HepG2 (cell line): ENCODE results near the gene VMO1. TPM values are rescaled to one million over a fixed set of nuclear protein-coding genes. Genes with fewer than 3 reads are reported as not detected.

Experiments used
- ATF3 ChIP-seq: sonication (generic); formaldehyde crosslinking; IDR thresholded peaks from 2 replicates; pipeline ENCODE4 v1.4.0; 2020; ENCODE audit warnings: missing genetic modification reagents
- DMTF1 ChIP-seq: sonication (generic); formaldehyde crosslinking; IDR thresholded peaks from 2 replicates; pipeline ENCODE4 v1.4.0; 2020; ENCODE audit warnings: mild to moderate bottlenecking, missing genetic modification reagents
- FOXA1 ChIP-seq, 2 experiments: fragments of 450-650 bp in 1 of 2; sonication (generic) in 1 of 2; formaldehyde crosslinking in 1 of 2; IDR thresholded peaks; 2 replicates each; pipeline versions ENCODE4 v1.4.0 to v1.6.1; 2016 to 2020; ENCODE audit warnings: missing genetic modification reagents in 1 of 2
- FOXK1 ChIP-seq: sonication (generic); formaldehyde crosslinking; IDR thresholded peaks from 2 replicates; pipeline ENCODE4 v1.4.0; 2020; ENCODE audit warnings: low read depth, missing genetic modification reagents, borderline replicate concordance
- FOXK2 ChIP-seq: fragments of 450-650 bp; IDR thresholded peaks from 2 replicates; pipeline ENCODE4 v1.6.1; 2016
- IKZF1 ChIP-seq: fragments of 450-650 bp; IDR thresholded peaks from 2 replicates; pipeline ENCODE4 v1.7.1; 2016
- KMT2A ChIP-seq: sonication (generic); formaldehyde crosslinking; IDR thresholded peaks from 2 replicates; pipeline ENCODE4 v1.4.0; 2020; ENCODE audit warnings: missing genetic modification reagents
- MIER2 ChIP-seq: IDR thresholded peaks from 2 replicates; pipeline ENCODE4 v1.6.1; 2016; ENCODE audit warnings: missing biosample characterization, missing genetic modification reagents
- NR2F1 ChIP-seq, 2 experiments: fragments of 450-650 bp in 1 of 2; formaldehyde crosslinking in 1 of 2; IDR thresholded peaks; 2 replicates each; pipeline versions ENCODE4 v1.5.0 to v1.6.1; 2016 to 2020; ENCODE audit warnings: mild to moderate bottlenecking in 1 of 2, missing compliant biosample characterization in 1 of 2, missing genetic modification reagents in 1 of 2, moderate library complexity in 1 of 2
- PAF1 ChIP-seq: IDR thresholded peaks from 2 replicates; pipeline ENCODE4 v1.6.1; 2016; ENCODE audit warnings: missing genetic modification reagents, missing compliant biosample characterization
- PHF5A ChIP-seq: IDR thresholded peaks from one replicate; pipeline ENCODE4 v1.6.1; 2018; ENCODE audit warnings: low read depth, missing genetic modification reagents; ENCODE audit not compliant: unreplicated experiment
- PPARG ChIP-seq: conservative IDR thresholded peaks from 2 replicates; pipeline ENCODE4 v1.6.1; 2016; ENCODE audit warnings: missing biosample characterization, missing genetic modification reagents
- RARA ChIP-seq: IDR thresholded peaks from 2 replicates; pipeline ENCODE4 v1.6.1; 2016; ENCODE audit warnings: missing genetic modification reagents, missing compliant biosample characterization
- SOX6 ChIP-seq, 2 experiments: fragments of 450-650 bp in 1 of 2; sonication (generic) in 1 of 2; formaldehyde crosslinking in 1 of 2; IDR thresholded peaks; 2 replicates each; pipeline versions ENCODE4 v1.4.0 to v1.6.1; 2017 to 2020; ENCODE audit warnings: antibody characterized with exemption in 1 of 2, mild to moderate bottlenecking in 1 of 2, missing genetic modification reagents in 1 of 2
- TBX2 ChIP-seq: sonication (generic); formaldehyde crosslinking; IDR thresholded peaks from 2 replicates; pipeline ENCODE4 v1.5.0; 2020; ENCODE audit warnings: missing genetic modification reagents, mild to moderate bottlenecking, borderline replicate concordance
- THRA ChIP-seq: sonication (generic); formaldehyde crosslinking; IDR thresholded peaks from 2 replicates; pipeline ENCODE4 v1.4.0; 2020; ENCODE audit warnings: missing genetic modification reagents, borderline replicate concordance
- ZBTB33 ChIP-seq: sonication (generic); formaldehyde crosslinking; IDR thresholded peaks from 2 replicates; pipeline ENCODE4 v1.4.0; 2020; ENCODE audit warnings: missing genetic modification reagents
- ZNF225 ChIP-seq: sonication (generic); formaldehyde crosslinking; IDR thresholded peaks from 2 replicates; pipeline ENCODE4 v1.4.0; 2020; ENCODE audit warnings: mild to moderate bottlenecking, missing genetic modification reagents
- ZNF235 ChIP-seq: sonication (generic); formaldehyde crosslinking; IDR thresholded peaks from 2 replicates; pipeline ENCODE4 v1.8.1; 2023; ENCODE audit warnings: mild to moderate bottlenecking, missing genetic modification reagents, borderline replicate concordance
- ZNF326 ChIP-seq: sonication (generic); formaldehyde crosslinking; IDR thresholded peaks from 2 replicates; pipeline ENCODE4 v1.4.0; 2020; ENCODE audit warnings: missing genetic modification reagents, borderline replicate concordance
- ZNF430 ChIP-seq: sonication (generic); formaldehyde crosslinking; IDR thresholded peaks from 2 replicates; pipeline ENCODE4 v1.9.0; 2021; ENCODE audit warnings: mild to moderate bottlenecking, missing genetic modification reagents
- polyA plus RNA-seq, 8 experiments: library from polyadenylated mRNA; depleted of rRNA in 3 of 8; stranded (reverse) in 7 of 8; unstranded in 1 of 8; fragments of >200 nt; fragmentation: Illumina TruSeq in 4 of 8; extraction: Trizol in 4 of 8; gene quantifications; 2 replicates each; pipeline versions ENCODE4 v1.2.1 to v1.2.3, GENCODE V29; 2011 to 2016; ENCODE audit warnings: low read depth in 4 of 8, missing spikeins in 1 of 8, mixed read lengths in 1 of 8; ENCODE audit not compliant: insufficient read depth in 1 of 8
- total RNA-seq, 5 experiments: library from RNA; depleted of rRNA; stranded (reverse); fragments of >200 nt; fragmentation: Illumina TruSeq; extraction: Trizol; gene quantifications; 2 replicates each; pipeline ENCODE4 v1.2.3, GENCODE V29; 2016; ENCODE audit warnings: low read depth in 1 of 5

The VMO1 gene
- total and polyA plus RNA-seq, 2 of the 13 experiments (the other 11 are each of a cell fraction or from before 2014, with no cell fraction given): not detected

- TF ChIP-seq ZNF235 (CRISPR knock-in tag) (no peak), NR2F1 (CRISPR knock-in tag; IDR thresholded peaks at IDR 0.05) (peak; percentile 16 to 59; a peak in 2 of 4 replicates), FOXK1 (CRISPR knock-in tag) (peak; percentile 64; the same call in 1 of the 2 replicates), DMTF1 (CRISPR knock-in tag) (no peak), ZBTB33 (CRISPR knock-in tag) (peak; percentile 68; the same call in 1 of the 2 replicates), PAF1 (CRISPR knock-in tag) (peak; percentile 46; the same call in 1 of the 2 replicates), FOXA1 (IDR thresholded peaks at IDR 0.05) (no peak), FOXA1 (CRISPR knock-in tag; IDR thresholded peaks at IDR 0.05) (peak; percentile 91), THRA (CRISPR knock-in tag) (0 out of 2 replicates have a peak, but pooled peaks have one; percentile 62), PPARG (CRISPR knock-in tag) (0 out of 2 replicates have a peak, but pooled peaks have one; percentile 22), FOXK2 (0 out of 2 replicates have a peak, but pooled peaks have one; percentile 38), IKZF1 (no peak), ZNF225 (CRISPR knock-in tag) (no peak), RARA (CRISPR knock-in tag) (peak; percentile 79), MIER2 (peak; percentile 67; the same call in 1 of the 2 replicates), TBX2 (CRISPR knock-in tag) (peak; percentile 87), ZNF430 (CRISPR knock-in tag) (0 out of 2 replicates have a peak, but pooled peaks have one; percentile 10), KMT2A (peak; percentile 73; the same call in 1 of the 2 replicates), SOX6 (IDR thresholded peaks at IDR 0.05) (no peak), SOX6 (CRISPR knock-in tag; IDR thresholded peaks at IDR 0.05) (peak; percentile 66), PHF5A (CRISPR knock-in tag) (peak; percentile 87), ZNF326 (CRISPR knock-in tag) (no peak), ATF3 (CRISPR knock-in tag) (peak; percentile 84)
Observed at GRCh38 chr17:4777969-4778760, 8.0 kb downstream of the VMO1 start (continued).
